NCI-H2227 (cell line): ENCODE data around the gene HES5.
"Not testable (repeated sequence)": the region's sequence is repeated elsewhere in the genome, so short reads cannot be mapped to it uniquely, and the experiment has no call there.

Source experiments
- DNase-seq: peaks from one replicate; lab custom pipeline; 2025; ENCODE audit not compliant: unreplicated experiment; lab: John Stamatoyannopoulos, UW

HES5 gene, protein sequence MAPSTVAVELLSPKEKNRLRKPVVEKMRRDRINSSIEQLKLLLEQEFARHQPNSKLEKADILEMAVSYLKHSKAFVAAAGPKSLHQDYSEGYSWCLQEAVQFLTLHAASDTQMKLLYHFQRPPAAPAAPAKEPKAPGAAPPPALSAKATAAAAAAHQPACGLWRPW

DNA sequence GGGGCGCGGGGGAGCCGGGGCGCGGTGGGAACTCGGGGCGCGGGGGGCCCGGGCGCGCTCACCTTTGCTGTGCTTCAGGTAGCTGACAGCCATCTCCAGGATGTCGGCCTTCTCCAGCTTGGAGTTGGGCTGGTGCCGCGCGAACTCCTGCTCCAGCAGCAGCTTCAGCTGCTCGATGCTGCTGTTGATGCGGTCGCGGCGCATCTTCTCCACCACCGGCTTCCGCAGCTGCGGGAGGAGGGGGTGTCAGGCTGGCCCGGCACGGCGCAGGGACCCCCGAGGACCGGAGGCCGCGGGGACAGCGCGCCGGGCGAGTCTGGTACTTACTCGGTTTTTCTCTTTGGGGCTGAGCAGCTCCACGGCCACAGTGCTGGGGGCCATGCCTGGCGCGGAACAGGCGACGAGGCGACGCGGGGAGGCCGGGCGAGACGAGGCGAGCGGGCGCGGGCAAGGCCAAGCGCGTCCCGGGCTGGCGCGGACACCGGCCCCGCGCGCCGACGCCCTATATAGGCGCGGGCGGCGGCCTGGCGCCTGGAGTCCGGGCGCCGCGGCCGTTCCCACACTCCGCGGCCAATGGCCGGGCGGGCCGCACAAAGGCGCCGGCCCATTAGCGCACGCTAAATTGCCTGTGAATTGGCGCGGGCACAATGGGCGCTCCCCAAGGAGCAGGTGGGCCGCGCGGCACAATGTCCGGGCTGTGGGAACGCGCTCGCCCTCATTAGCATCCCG, at the start of gene HES5:
Gene HES5 (minus strand): TSS at position 480 of the 729 bp plus-strand sequence. CDS start 99 bp downstream, at position 381.
- peak; percentile 47 for DNase-seq

DNA sequence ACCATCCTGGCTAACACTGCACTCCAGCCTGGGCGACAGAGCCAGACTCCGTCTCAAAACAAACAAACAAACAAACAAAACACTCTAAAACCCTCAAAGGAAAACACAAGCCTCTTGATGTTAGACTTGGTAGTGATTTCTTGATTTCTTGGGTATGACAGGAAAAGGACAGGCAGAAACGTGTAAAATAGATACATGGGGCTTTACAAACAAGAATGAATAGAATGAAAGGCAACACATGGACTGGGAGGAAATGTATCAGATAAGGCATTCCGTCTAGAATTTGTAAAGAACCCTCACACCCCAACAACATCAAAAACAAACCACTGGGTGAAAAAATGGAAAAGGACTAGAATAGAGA, 48.7 kb upstream of the HES5 start:
- DNase-seq = no peak

DNA sequence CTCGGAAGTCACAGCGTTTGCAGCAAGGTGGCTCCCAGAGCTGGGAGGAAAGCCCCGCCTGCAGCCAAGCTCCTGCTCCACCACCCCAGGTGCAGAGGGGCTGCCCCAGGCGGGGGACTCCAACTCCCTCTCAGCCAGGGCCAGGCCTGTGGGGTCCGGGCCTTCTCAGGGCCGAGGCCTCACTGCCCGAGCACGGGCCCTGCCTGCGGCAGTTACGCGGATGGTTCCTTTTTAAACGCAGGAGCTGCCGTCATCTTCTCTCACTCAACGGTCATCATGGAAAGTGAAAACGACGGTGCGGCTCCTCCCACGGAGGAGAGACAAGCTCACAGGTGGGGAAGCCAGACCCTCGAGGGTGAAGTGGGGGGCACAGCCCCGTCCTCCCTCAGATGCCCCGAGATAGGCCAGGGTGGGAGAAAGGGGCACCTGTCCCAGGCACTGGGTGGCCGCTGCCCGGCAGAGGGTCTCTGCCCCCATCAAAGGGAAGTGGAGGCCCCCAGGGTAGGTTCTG, 47.6 kb upstream of the HES5 start:
- DNase-seq = not testable (repeated sequence)

DNA sequence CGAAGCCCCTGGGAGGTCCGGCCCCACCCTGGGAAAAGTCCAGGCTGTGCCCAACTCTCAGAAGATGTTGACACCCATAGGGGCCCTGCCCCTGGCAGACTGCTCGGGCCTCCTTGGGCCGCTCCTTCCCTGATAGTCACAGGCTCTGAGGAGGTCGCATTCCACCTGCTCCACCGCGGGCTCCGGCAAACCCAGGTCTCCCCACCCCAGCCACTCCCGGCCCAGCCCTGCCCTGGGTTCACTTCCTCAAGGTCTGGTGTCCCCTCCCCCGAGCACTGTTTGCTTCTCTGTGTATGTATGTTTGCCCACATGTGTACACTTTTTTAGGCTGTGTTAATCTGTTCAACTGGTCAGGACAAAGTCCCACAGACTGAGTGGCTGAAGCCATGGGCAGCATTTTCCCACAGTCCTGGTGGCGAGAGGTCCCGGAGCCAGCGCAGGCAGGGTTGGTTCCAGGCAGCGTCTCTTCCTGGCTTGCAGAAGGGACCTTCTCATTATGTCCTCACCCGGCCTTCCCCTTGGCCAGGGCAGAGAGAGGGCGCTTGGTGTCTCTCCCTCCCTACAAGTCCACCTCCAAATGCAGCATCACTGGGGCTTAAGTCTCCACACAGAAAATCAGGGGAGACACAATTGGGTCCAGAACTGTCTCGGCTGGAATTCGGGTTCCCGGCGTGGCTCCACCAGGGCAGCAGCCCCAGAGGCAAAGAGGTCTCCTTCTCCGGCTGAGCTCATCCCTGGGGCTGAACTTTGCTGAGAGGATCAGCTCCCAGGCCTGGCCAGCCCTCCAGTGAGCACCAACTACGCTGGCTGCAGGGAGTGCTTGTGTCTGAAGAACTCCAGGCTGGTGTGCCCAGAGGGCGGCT, 46.0 kb upstream of the HES5 start:
- DNase-seq = no peak

DNA sequence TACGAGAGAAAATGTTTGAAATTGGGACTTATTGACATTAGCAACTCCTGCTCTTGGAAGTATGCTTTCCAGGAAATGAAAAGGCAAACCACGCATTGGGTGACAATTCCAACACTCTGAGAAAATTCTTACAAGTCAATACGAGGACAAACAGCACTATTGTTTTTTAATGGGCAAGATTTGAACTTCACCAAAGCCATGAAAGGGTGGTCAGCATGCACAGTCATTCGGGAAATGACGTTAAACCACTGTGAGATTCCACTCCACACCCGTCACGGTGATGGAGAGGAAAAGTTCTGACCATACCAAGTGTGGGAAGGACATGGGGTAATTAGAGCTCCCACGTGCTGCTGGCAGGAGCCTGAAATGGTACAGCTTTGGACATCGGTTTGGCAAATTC, 44.3 kb upstream of the HES5 start:
- DNase-seq = no peak

DNA sequence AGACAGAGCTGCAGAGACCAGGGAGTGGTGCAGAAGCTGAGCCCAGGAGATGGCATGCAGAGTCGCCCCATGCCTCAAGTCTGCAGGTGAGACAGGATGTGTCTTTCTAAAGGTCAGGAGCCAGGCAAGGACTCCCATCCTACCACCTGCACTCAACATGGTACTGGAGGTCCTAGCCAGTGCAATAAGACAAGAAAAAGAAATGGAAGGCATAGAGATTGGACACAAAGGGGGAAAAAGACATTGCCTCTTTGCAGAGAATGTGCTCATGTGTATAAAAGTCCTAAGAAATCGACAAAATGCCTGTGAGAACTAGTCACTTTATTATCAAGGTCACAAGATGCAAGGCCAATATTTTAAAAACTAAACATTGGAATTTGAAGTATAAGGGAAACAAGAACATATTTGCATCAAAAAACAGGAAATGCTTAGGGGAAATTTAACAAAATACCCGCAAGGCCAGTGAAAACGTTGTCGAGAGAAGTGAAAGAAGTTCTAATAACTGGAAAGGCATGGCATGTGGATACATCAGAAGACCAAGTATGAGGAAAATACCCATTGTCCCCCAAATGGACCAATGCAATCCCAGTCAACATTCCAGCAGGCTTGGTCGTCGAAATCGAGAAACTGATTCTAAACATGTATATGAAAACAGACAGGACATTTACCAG, 43.3 kb upstream of the HES5 start:
- no peak for DNase-seq

DNA sequence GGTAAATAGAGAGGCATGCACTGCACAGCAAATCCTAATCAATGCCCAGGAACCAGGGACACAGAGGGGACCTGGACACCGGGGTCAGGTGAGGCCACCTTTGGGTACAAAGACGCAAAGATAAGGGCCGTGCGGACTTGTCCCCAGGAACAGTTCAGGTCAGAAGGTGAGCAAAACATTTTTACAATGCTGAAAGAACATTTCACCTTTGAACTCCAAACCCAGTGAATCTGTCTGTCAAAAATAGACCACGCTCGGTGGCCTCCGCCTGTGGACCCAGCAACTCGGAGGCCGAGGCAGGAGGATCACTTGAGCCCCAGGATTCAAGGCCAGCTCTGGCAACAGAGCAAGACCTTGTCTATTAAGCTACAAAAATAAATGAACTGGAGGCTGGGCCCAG, 41.3 kb upstream of the HES5 start:
- DNase-seq = no peak

DNA sequence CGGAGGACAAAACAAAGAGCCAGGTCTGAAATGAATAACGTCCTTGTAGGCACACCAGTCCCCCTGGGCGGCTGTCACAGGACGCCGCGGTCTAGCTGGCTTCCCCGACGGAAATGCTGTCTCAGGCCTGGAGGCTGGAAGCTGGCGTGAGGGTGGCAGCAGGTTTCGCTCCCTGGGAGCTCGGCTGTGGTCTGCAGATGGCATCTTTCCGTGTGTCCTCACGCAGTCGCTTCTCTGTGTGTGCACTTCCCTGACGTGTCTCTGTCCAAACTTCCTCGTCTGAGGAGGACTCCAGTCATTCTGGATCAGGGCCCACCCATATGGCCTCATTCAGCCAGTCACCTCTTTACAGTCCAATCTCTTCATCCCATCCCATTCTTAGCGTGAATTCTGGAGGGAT, 40.3 kb upstream of the HES5 start:
- no peak for DNase-seq

DNA sequence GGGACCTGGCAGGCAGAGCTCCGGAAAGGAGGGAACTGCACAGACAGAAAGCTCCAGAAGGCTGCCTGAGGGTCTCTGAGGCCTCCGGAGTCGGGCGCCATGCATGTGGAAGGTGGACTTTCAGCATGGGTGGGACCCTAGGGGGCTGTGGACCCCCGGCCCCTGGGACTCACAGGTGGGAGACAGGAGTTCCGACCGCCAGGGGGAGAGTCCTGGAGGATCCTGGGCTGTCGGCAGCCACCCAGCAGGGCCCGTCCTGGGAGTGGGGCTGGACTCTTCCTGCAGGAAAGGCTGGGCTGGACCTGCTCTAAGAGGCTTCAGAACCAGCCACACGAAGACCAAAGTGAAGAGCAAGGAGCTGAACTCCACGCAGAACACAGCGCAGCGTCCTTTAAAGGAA, 39.6 kb upstream of the HES5 start:
- DNase-seq = not testable (repeated sequence)

DNA sequence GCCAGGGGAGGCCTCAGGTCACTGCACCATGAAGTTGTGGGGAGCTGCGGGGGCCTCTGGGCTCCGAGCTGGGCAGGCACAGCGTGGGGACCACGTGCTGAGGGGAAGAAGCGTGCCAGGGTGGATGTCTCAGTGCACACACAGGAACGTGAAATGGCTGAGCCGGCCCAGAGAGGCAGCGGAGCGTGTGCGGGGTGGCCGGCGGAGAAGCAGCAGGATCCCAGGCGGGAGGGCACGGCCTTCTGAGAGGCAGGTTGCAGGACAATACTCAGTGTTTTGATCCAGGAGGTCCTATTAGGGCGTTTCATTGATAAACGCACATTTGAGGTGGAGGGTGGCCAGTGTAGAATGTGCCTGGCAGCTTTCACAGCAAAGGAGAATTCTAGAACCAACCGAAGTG, 39.0 kb upstream of the HES5 start:
- no peak for DNase-seq

DNA sequence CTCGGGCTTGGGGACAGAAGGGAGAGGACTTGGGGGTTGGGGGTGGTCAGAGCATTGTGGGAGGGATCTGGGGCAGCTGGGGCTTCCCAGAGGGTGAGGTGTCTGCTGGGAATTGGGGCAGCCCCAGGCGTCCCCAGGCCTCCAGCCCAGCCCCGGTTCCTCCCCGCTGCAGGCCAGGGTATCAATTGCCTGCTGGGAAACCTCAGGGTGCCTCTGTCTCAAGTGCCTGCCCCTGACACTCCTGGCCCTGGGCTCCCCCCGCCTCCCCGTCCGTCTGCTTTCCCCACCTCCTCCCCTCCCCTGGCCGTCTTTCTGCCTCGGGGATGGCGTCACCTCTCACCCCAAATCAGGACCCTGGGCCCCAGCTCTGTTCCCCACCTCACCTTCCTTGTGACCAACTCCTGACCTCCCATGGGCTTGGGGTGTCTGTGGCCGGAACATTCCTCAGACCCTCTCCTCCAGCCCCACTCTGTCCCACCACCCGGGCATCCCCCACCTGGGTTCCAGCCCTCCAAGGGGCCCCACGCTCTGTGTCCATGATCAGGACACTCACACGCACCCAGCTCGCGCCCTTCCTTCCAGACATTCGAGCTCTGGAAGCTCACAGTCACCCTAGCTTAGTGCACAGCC, 38.2 kb upstream of the HES5 start:
- not testable (repeated sequence) for DNase-seq

DNA sequence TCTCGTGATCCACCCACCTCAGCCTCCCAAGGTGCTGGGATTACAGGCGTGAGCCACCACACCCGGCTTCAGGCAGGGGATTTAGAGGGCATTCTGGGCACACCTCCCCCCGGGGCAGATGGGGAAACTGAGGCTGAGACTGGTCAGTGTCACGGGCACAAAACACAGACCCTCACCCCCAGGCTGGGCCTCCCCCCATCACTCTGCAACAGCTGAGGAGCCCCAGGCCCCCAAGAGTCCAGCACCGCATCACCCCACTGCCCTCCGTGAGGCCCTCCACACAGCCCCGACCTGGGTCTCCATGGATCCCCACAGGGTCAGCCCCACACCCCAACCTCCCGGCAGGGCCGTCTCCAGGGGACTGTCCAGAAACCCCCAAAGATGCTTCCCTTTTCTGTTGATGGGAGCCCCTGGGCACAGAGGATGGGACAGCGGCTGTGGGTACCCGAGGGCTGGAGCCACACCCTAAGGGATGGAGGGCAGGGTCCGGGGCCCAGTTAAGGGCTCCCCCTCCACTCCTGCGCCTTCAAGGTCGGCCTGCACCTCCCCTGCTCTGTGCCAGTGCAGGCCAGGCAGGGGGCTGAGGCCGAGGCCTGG, 37.1 kb upstream of the HES5 start:
- no peak for DNase-seq

DNA sequence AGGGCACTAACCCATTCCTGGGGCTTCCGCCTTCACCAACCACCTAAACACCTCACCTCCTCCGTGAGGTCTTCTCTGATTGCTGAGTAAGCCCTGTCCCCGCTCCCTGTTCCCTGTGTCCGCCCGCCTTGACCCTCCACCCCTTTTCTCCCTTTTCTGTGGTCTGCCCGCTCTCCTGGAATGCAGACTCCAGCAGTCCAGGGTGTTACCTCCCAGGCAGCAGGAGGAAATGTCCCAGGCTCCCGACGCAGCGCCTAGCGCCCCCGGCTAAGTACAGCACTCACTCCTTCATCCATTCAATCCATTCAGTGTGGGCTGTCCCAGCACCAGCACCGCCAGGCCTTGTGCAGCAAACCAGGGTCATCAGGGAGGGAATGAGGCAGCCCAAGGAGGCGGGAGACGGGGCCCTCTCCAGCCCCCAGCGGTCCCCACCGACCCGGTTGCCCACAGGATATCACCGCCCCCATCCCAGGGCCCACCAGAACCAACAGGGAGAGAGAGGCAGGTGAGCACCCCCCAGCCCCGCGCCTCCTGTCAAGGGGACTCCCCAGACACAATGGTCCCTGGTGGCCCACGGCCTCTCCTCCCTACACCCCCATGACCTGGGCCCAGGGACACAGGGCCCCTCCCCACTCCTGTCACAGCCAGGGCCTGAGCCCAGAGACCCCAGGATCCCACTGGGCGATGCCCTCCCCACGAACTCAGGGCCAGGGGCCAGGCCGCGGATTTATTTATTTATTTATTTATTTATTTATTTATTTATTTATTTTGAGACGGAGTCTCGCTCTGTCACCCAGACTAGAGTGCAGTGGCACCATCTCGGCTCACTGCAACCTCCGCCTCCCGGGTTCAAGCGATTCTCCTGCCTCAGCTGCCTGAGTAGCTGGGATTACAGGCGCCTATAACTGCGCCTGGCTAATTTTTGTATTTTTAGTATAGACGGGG, 36.3 kb upstream of the HES5 start:
- no peak for DNase-seq

DNA sequence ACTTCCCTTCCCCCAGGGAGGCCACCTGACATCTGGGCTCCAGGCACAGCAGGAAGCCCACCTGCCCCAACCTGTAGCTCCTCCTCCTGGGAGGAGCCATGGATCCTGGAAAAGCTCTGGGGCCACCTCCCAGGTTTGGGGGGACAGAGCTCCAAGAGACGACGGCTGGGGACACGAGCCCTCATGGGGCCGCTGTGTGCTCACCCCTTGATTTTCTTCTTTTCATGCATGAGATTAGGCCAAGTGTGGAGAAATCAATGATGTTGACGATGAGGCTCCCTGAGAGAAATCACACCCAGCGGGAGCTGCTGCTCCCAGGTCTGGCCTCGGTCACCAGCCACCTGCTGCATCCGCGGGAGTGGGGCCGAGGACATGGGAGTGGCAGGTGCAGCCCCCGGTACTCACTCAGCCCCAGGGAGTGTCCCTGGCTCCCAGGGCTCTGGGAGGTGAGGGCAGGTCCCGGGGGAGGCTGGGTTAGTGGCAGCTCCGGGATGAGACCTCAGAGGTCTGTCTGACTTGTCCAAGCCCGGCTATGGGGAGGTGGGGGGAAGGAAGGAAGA, 34.8 kb upstream of the HES5 start:
- no peak for DNase-seq

DNA sequence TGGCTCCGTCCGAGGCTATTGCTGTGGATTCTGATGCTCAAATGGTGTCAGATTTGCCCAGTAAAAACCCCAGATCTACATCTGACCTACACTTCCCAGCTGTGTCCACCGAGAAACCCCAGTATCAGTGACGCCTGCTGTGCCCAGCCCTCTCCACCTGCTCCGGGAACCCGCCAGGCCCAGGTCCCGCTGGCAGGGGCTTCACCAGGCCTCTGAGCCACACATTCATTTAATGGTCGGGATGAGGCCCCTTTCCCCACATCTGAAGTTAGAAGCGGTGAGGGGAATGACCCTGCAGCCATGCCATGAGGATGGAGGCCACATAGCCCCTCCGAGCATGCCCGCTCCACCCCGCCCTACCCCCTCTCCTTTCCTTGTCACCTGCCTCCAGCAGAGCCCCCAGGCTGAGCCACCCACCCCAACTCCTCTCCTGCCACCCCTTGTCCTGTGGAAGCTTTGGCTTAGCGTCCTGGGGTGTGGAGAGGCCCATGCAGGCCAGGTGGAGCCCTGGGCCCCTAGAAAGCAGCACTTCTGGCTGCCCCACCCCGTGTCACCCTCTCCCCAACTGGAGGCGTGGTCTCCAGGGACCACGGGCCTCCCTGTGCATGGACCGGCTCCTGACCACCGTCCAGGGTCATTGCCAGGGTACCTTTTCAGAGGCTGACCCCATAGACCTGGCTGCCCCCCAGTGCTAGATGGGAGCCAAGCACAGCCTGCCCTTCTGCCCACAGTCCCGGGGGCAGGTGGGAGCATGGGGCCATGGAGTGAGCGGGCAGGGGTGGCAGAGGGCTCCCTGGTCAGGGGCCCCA, 34.1 kb upstream of the HES5 start:
- no peak for DNase-seq

DNA sequence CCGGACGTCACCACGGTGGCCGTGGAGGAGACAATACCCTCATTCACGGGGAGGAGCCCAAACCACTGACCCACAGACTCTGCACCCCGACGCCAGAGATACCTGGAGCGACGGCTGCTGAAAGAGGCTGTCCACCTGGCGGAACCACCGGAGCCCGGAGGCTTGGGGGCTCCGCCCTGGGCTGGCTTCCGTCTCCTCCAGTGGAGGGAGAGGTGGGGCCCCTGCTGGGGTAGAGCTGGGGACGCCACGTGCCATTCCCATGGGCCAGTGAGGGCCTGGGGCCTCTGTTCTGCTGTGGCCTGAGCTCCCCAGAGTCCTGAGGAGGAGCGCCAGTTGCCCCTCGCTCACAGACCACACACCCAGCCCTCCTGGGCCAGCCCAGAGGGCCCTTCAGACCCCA, 33.1 kb upstream of the HES5 start:
- no peak for DNase-seq

DNA sequence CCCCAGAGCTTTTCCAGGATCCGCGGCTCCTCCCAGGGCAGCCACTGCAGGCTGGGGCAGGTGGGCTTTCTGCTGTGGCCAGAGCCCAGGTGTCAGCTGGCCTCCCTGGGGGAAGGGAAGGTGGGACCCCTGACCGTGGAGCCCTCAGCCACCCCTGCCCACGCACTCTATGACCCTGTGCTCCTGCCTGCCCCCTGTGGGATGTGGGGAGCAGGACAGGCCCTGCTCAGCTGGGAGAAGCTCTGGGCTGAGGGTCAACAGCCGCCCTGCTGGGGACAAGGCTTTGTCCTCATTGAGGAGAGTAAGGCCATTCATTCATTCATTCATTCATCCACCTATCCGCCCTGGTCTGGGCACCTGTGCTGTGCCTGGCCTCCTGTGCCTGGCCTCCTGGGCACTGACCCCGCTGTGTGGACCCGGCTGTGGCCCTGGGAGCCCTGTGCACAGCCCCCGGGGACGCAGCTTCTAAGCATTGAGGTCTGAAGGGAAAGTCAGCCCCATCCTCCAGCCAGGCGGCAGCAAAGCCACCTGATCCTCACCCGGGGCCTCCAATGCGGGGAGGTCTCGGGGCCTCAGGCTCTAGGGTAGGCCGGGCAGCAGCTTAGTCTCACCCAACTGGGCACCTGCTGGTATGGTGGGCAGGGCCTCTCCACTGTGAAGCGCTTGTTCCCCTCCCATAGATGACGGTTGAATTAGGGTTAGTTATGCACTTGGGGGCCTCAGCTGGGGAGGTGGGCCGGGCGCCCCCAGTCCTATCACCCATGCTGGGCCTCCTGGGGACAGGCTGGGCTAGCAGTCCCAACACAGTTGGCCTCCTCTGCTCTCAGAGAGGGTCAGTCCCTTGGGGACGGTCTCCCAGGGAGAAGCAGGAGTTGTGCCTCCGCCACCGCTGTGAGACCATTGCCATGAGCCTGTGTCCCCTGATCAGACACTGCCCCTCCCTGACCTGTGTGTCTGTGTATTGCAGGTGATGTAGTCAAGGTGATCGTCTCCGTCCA, 32.1 kb upstream of the HES5 start:
- no peak for DNase-seq
